ENCODE results near the gene MAP4K5. TPM values are rescaled to one million over a fixed set of nuclear protein-coding genes. Genes with fewer than 3 reads are reported as not detected.

Gene MAP4K5
- polyA plus RNA-seq, 1 donor = 27.1 TPM

GRCh38 chr14:50475460-50475859 lies 56.9 kb downstream of the MAP4K5 start:
- no peak for DNase-seq

- no peak for DNase-seq
These were observed 60.4 kb downstream of the MAP4K5 start for GRCh38 chr14:50471838-50472465.

- no peak for DNase-seq
These were observed 62.4 kb downstream of the MAP4K5 start for GRCh38 chr14:50469982-50470381.

GRCh38 chr14:50462111-50462510 lies 70.3 kb downstream of the MAP4K5 start:
- DNase-seq = no peak

- no peak for DNase-seq
These were observed 78.5 kb downstream of the MAP4K5 start for GRCh38 chr14:50453869-50454268.

- DNase-seq = peak; percentile 23
These were observed 79.2 kb downstream of the MAP4K5 start for GRCh38 chr14:50452979-50453705.

GRCh38 chr14:50452296-50452695 lies 80.1 kb downstream of the MAP4K5 start:
- peak; percentile 19 for DNase-seq

GRCh38 chr14:50451854-50452253 lies 80.5 kb downstream of the MAP4K5 start:
- DNase-seq = no peak

GRCh38 chr14:50447461-50447860 lies 84.9 kb downstream of the MAP4K5 start:
- DNase-seq = no peak

- no peak for DNase-seq
These were observed 97.8 kb downstream of the MAP4K5 start for GRCh38 chr14:50434528-50434927.

- DNase-seq = no peak
These were observed 100.2 kb downstream of the MAP4K5 start for GRCh38 chr14:50432131-50432530.

GRCh38 chr14:50425816-50426215 lies 106.6 kb downstream of the MAP4K5 start:
- no peak for DNase-seq

- no peak for DNase-seq
These were observed 107.3 kb downstream of the MAP4K5 start for GRCh38 chr14:50425105-50425504.

GRCh38 chr14:50423529-50423928 lies 108.8 kb downstream of the MAP4K5 start:
- DNase-seq = no peak

- no peak for DNase-seq
These were observed 110.9 kb downstream of the MAP4K5 start for GRCh38 chr14:50421499-50421898.

GRCh38 chr14:50417853-50418252 lies 114.5 kb downstream of the MAP4K5 start:
- DNase-seq = no peak

- no peak for DNase-seq
These were observed 121.4 kb downstream of the MAP4K5 start for GRCh38 chr14:50410921-50411320.

- no peak for DNase-seq
These were observed 122.3 kb downstream of the MAP4K5 start for GRCh38 chr14:50410071-50410470.

GRCh38 chr14:50407111-50407812 lies 125.1 kb downstream of the MAP4K5 start:
- peak; percentile 75 for DNase-seq

GRCh38 chr14:50403419-50403818 lies 128.9 kb downstream of the MAP4K5 start:
- DNase-seq = no peak

- DNase-seq = no peak
These were observed 129.4 kb downstream of the MAP4K5 start for GRCh38 chr14:50402965-50403364.

GRCh38 chr14:50400461-50400860 lies 131.9 kb downstream of the MAP4K5 start:
- DNase-seq = no peak

GRCh38 chr14:50399251-50400032 lies 132.9 kb downstream of the MAP4K5 start:
- no peak for DNase-seq

All from hindlimb muscle (tissue), 1 donor.